Activated CD8-positive, alpha-beta memory T cell treated with anti-CD3 and anti-CD28 coated beads, Interleukin-2, amount 50 U/mL, for 4 hours (primary cell): ENCODE data around the gene OXNAD1.

Source experiments
- DNase-seq: peaks from one replicate; pipeline ENCODE4 v3.0.0-alpha.2; 2020

The OXNAD1 gene, protein sequence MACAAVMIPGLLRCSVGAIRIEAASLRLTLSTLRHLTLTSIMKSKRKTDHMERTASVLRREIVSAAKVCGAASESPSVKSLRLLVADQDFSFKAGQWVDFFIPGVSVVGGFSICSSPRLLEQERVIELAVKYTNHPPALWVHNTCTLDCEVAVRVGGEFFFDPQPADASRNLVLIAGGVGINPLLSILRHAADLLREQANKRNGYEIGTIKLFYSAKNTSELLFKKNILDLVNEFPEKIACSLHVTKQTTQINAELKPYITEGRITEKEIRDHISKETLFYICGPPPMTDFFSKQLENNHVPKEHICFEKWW

DNA sequence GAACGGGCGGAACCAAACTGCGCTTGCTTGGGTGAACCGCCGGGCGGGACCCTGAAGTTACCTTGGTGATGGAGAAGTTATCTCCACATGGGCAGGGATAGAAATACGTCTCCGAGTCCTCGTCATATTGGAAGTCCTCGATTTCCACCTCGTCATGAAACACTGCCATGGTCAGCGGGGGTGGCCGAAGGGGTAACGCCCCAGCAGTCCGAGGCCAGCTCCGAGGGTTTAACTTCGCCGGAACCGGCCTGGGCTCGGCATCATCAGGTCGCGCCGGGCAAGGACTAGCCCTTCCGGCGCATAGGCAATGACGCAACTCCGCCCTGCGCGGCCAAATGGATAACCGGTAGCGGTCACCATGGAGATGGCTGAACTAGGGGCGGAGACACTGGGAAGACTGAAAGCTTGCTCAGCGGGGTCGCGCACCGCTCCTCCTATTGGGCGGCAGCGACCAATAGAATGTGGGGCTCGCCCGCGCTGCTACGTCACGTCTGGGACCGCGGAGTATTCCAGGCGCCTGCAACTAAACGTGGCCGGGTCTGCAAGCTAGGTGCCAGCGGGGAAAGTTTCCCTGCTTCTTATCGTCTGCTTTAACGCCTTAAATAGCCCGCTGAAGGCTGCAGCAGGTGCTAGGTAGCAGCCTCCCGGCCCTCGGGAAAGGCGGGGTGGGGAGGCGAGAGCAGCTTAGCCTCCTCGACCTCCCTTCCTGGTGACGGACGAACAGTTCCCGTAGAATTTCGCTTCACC, at the start of gene OXNAD1, which contains the start of gene DPH3:
TSS of gene OXNAD1 (plus strand) at position 505 of the 747 bp plus-strand sequence. CDS start 5,741 bp downstream, outside the sequence.
TSS of gene DPH3 (minus strand) at position 236 of the 747 bp plus-strand sequence. CDS start at position 169, 67 bp downstream.
- DNase-seq = peak; percentile 99

DNA sequence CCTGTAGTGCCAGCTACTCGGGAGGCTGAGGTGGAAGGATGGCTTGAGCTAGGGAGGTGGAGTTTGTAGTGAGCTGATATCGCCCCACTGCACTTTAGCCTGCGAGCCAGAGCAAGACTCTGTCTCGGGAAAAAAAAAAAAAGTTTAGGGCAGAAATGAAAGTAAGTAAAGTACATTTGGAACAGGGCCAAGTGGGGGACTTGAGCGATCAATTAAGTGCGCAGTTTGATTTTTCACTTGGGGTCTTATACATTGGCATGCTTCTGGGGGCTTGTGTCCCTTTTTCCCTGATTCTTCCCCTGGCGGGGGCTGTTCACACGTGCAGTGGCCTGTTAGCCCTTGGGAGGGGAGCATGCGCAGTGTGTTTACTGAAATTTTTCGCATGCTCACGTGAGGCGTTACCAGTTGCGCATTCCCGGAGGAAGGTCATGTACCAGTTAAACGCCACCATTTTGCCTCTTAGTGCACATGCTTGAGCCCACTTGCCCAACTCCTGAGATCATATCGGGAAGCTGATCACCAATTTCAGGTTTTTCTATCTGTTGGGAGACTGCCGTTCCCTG, 48.6 kb upstream of the OXNAD1 start:
- DNase-seq = no peak

DNA sequence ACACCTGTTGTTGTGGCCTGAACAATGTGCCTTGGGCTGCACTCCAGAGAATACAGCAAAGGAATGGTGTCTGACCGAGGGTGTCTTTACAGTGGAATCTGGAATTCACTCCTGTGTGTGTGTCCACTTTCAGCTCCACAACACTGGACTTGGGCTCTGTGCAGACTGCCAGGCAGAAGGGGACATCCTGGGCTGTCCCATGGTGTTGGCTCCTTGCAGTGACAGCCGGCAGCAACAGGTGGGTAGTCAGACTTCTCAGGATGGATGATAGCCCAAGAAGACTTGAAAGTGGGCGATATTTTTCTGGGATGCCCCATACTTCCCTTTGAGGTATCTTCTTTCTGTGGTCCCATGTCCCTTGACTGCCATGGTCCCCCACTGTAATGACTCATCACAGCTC, 45.2 kb upstream of the OXNAD1 start:
- no peak for DNase-seq

DNA sequence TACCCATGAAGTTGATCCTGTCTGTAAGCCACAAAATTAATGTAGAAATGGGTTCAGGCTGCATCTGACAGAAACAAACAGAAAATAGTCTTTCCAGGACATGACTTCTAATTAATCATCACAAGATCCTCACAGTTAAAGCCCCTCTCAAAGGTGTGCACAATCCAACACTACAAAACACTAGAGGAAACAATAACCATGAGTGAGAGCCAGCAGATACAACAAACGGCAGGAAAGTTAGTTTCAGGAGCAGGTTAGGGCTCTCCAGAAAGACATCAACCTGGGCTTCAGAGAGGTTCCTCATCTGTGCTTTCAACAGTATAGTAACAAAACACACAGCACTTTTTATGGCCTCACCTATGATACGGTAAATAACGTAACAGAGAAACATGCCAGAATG, 43.0 kb upstream of the OXNAD1 start:
- DNase-seq = no peak

DNA sequence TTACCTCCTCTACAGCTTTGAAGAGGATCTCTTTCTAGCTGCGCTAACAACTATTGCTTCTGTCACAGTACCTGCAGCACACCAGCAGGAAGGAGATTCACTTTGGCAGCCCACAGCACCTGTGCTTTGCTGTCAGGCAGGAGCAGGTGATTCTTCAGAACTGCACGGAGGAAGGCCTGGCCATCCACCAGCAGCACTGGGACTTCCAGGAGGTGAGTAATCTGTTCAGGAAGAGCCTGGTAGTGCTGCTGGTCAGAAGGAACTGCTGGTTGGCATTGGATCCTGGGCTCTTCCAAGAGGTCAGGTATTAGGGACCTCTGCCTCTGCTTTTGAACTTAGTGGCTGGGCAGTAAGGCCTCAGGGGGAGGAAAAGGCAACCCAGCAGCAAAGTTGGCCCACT, 42.5 kb upstream of the OXNAD1 start:
- no peak for DNase-seq

DNA sequence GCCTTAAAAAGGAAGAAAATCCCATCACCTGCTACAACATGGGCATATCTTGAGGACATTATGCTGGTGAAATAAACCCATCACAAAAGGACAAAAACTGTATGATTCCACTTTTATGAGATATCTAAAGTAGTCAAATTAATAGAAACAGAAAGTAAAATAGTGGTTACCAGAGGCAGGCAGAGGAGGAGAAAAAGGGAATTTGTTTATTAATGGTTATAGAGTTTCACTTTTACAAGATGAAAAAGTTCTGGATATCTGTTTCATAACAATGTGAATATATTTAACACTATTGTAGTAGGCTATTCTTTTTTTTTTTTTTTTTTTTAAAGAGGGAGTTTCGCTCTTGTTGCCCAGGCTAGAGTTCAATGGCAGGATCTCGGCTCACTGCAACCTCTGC, 40.7 kb upstream of the OXNAD1 start:
- no peak for DNase-seq

DNA sequence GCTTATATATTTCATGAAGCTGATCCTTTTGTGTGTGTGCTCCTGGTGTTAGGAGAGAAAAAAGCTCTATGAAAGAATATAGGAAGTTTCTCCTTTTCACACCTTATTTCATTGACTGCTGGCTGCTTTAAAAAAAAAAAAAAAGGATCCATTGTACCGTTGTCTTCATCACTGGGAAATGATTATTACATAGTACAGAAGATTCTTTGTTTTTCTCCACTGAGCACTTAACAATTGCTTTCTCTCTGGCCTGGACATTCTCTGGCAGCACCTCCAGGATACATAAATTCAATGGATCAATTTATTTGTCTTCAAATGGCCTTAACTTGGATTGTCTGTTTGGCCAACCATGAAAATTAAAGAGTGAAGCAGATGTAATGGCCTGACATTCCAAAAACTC, 37.4 kb upstream of the OXNAD1 start:
- no peak for DNase-seq

DNA sequence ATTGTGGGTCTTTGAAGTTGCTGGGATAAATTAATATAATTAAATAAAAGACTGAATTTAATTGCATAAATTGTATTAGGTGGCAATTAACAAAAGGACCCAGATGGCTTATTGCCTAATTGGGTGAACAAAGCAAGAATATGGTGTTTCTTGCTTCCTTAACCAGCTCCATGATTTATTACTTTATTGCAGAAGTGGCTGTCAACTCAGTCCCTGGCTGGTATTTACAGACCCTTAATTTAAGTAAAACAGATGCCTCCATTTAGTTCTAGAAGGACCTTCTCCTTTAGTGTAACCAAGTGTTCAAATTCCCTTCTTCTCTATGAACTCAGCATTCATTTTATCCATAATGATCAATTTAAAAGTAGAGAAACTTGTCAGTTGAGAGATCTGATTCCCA, 35.3 kb upstream of the OXNAD1 start:
- no peak for DNase-seq

DNA sequence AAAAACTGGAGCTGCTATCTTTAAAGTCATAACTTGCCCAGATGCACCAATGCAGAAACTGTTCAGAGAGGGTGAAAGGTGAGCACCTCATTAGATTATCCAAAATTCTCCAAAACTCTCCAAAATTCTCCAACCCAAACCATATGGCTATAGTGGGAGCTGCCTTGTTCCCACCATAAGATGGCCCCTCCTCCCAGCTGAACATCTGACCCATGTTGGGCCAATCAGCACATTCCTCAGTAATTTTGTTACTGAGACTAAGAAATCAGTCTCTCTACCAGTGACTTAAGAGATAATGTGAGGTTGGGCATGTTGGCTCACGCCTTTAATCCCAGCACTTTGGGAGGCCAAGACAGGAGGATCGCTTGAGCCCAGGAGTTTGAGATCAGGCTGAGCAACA, 33.0 kb upstream of the OXNAD1 start:
- no peak for DNase-seq

DNA sequence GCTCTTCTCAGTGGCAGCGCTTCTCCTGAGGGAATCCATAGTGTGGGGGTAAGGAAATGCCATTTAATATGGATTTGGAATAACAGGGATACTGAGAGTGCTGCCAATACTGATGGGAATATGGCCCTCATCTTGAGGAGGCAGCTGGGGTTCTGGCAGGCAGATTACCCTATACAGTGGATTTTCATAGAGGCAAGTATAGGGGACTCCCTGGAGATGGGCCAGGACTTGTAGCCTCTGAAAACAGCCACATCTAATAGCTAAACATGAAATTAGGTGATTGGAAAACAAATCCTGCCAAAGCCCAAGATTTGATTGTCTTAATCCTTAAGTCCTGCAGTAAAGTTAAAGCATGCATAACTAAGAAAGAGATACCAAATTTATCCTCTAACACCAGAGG, 31.2 kb upstream of the OXNAD1 start:
- DNase-seq = no peak

DNA sequence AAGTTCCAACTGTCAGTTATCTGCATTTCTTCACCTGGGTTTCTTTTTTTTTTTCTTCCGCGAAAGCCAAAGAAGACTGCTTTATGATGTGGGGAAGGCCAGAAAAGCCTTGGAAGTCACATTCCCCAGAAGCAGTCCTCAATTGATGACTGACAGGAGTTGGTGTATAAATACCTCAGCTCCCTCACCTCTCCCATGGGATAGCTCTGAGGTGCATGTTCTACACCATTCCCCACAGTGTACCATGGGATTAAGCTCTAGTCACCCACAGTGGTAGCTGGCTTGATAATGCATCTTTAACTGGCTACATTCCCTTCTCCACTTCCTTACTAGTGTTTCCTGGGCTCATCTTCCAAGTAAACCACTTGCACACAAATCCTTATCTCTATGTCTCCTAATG, 30.7 kb upstream of the OXNAD1 start:
- DNase-seq = no peak

DNA sequence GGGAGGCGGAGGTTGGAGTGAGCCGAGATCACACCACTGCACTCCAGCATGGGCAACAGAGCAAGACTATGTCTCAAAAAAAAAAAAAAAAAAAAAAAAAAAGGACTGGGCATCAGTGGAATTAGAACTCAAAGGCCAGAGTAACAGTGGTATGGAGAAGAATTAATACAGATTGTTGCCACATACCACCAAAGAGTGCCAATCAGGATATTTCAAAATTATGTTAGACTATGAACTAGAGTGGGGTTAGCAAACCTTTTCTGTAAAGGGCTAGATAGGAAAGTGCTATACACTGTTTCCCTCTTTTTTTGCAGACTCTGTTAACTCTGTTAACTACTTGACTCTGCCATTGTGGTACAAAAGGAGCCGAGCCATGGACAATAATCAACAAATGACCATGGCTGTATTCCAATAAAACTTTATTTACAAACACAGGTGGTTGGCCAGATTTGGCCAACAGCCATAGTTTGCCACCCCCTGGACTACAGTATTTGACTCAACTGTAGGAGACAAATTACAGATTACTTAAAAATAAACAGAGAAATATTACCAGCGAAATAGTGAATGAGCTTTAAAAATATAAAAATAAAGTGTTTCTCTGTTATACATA, 28.9 kb upstream of the OXNAD1 start:
- no peak for DNase-seq

DNA sequence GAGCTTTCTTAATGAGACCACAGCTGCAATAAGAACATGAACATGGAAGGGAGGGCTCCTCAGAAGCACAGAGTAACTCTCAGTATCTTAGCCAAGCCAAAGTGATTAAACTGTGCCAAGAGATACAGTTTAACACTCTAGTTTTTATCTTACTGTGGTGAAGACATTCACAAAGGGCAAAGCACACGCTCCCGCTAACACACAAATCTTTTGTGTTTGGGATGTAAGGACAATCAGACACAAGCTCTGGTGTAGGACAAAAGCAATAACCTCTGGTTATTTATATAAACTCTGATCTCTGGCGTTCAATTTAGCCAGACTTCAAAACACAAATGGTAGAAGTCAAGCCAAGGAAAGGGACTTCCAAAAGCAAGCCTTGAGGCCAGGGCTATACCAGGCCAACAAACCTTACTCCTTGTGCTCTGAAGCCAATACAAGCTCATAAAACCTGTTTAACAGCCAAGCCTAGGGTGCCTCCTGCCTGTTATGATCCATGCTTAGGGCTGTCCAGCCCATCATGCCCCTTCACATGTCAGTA, 28.1 kb upstream of the OXNAD1 start:
- no peak for DNase-seq

DNA sequence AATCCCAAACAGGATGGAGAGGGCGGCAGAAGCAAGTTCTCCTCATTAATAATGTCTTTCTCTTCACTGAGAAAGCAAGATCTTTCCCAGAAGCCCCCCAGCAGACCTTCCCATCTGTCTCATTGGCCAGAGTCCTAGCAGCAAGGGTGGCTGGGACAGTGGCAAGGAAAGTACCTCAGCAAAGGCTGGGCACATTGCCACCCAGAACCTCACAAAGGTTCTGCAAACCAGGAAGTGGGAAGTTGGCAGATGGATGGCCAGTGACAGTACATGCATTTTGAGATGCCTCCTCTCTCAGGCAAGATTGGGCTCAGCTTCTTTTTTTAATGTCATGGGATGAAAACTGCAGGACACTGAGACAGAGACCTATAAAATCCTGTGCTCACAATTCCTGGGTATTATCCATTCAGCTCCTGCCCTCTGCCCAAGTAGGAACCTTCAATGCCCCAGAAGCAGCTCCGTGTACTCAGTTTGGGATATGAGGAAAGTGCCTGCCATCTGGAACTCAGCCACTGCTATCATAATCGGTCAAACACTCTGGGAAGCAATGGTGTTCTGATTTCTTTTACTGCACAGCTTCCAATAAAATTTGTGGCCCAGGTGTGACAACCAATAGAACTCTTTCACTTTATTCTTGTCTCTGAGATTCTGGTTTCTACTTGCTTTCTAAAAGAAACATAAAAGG, 25.8 kb upstream of the OXNAD1 start:
- DNase-seq = no peak

DNA sequence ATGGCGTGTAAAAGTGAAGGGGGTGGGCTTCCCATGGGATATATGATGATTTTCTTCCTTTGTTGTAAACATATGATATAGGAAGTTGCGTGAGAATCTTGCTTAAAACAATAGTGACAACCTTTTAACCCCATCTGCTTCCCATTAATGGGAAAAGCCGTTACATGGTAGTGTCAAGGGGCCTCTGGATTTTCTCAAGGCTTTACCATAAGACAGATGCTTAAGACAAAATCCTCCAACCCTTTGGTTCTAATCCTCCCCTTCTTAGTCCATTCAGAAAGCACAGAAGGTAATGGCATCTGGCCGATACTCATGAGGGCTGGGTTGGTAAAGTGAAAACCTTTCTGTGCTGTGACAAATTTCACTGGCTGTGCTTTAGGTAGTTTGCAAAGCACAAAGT, 25.2 kb upstream of the OXNAD1 start:
- no peak for DNase-seq

DNA sequence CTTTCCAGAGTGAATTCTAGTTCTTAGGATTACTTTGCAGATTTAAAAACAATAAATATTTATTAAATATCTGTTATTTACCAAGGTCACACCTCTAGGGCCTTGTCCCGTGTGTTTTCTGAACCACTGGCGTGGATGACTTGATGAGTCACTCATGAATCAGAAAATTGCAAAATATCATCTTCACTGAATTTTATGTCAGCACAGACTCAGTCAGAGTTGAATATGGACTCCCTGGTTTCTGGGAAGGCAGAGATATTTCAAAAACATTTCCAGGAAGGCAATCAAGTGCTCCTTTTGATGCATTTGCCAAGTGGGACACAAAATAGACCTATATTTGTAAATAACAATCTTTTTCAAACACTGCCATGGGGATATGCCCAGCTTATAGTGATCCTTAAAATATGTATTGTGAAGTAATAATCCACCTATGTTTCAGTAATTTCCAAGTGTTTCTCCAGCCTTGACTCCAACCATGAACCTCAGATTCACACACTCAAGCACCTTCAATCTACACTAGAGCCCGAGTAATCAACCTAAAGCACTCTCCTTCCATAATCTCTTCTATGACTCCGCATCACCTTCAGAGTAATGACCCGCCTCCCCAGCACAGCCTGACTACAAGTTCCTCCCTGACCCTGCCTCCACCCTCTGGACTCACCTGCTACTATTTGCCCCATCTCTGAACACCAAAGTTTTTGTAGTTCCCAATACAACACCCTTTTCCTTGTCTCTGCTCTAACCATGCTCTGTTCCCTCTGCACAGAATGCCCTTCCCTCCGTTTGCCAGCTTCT, 24.6 kb upstream of the OXNAD1 start:
- DNase-seq = no peak

DNA sequence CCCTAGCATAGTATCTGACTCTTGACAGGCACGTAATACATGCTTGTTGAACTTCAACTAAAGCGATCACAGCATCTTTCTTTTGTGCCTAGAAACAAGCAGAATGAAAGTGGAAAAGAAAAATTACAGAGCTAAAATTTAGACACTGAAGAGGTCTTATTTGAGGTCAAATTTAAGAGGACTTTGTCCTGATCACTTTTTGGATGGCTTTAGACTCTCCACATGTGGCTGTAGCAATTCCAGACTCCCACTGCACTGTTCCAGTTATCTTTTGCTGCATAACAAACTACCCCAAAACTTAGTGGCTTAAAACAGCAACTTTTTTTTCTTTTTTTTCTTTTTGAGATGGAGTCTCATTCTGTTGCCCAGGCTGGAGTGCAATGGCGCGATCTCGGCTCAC, 23.8 kb upstream of the OXNAD1 start:
- no peak for DNase-seq

DNA sequence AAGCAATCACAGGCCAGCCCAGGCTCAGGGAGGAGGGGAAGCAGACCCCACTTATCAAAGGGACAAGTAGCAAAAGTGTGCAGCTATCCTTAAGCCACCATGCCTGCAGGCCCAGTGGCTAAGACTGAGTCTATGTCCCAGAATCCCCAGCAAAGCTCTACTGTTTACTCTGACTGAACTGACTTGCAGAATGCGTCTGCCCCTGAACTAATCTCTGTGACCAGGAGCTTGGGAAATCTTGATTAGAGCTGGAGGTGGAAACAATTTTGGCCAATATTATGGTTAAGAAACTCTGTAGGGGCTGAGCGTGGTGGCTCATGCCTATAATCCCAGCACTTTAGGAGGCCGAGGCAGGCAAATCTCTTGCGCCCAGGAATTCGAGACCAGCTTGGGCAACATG, 22.8 kb upstream of the OXNAD1 start:
- DNase-seq = no peak

DNA sequence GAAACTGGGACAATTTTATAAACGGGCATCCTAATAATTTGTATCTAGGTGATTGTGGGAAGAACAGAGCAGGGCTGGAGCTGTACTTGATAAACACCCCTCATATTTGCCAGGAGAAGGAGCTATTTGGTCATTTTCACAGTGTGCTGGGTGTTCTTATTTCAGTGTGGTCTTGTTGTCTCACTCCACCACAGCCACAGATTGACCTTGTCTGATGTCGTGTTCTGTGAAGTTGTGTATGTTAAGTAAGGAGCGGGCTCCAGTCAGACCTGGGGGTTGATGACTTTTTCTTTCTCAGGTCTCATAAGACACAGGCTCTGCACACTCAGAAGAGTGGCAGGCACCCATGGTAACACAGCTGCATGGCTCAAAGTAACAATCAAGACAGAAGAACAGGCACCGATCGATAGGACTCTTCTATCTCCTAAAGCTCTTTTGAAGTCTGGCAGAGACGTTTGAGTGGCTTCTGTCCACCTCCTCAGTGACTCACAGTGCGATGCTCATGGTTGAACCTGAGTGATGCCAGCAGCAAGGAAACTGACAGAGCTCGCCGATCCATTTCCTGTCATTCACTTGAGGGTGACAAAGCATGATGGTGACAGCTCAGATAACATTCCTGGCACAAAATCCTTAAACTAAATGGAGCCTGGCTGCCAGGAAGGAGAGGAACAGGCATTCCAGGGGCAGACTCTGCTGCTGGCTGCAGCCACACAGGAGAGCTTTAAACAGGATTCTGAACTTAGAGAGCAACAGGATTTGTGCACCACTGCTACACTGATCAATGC, 21.1 kb upstream of the OXNAD1 start:
- DNase-seq = no peak

DNA sequence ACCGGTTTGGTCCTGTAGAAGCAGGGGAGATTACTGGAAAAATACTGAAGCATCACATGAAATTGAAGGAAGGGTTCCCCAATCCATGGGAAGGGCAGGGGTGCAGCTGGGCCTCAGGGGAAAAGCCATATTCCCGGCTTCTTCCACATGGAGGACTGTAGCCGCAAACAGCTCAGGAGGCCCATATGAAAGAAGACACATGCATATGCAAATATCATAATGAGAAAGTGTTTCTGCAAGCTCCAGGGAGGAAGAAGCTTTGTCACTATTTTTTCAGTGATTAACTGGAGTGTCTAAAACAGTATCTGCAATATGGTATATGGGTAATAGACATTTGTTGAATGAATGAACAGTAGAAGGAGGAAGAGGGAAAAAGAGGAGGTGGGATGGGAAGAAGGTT, 19.4 kb upstream of the OXNAD1 start:
- no peak for DNase-seq
